GM18507 (cell line): ENCODE results near the gene KIRREL3.

Source experiments
- DNase-seq: peaks from one replicate; pipeline ENCODE4 v3.0.0; 2011; ENCODE audit warnings: low read depth; ENCODE audit not compliant: insufficient read length; ENCODE audit errors: extremely low spot score
- FAIRE-seq: peaks from 2 replicates; lab custom pipeline; 2011; peaks lifted over from hg19 to GRCh38; lab: Jason Lieb, UNC

KIRREL3 gene

DNA sequence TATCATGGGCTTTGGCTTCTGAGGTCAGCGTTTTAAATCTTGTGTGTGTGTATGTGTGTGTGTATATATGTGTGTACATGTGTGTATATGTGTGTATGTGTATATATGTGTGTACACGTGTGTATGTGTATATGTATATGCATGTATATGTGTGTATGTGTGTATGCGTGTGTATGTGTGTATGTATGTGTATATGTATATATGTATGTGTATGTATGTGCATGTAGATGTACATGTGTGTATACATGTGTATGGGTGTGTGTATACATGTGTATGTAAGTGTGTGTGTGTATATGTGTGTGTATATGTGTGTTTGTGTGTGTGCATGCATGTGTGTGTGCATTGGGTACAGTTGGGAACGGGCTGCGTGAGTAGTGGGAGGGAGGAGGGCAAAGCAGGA, 522.1 kb downstream of the KIRREL3 start:
- no peak for FAIRE-seq

DNA sequence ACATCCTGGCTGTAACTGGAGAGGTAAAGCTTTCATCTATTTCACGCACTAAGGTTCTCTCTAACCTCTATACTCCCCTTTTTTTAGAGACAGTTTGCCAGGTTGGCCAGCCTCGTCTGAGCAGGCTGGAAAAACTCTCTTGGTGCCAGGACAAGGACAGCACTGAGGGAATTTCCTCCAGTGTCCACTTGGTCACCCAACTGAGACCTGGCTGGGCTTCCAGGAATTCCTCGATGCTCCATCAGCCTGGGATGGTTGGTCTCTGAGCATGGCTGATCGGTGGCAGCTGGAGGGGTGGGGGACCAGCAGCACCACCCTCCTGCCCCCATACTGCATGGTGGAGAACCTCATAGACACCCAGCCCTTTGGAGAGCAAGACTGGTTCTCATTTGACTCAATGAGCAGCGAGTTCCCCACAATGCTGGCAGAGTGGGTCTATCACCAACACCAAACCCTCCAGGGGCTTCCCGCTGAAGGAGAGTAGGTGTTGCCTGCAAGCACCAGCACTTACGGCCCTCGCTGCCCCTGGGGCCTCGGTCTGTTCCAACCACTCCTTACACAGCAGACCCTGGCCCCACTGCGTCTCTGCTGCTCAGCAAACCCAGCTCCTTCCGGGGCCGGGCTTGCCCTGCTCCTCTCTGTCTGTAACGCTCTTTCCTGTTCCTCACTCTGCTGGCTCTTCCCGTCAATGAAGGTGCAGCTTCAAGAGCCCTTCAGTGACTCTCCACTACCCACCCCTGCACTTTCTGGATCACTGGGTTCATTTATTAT, 522.9 kb downstream of the KIRREL3 start:
- DNase-seq = no peak

More for the DNA sequence above, 522.1 kb downstream of the KIRREL3 start:
- DNase-seq = no peak

DNA sequence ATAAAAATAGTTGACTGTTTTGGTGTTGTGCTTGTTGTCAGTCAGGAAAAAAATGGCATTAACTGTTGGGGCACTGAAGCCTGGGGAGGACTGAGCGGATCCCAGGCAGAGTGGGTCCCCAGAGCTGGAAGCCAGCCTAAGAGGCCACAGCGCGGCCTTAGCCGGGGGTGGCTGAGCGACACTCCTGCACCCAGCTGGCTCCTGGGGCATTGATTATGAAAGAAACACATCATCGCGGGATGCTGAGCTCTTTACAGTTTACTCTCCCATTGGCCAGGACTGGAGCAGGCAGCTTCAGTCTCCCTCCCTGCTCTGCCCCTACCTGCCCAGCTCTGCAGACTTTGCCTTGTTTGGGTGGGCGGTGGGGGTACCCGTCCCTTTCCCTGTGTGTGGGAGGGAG, 523.6 kb downstream of the KIRREL3 start:
- FAIRE-seq (no peak), DNase-seq (no peak)

More for the DNA sequence above, 522.9 kb downstream of the KIRREL3 start:
- no peak for FAIRE-seq

DNA sequence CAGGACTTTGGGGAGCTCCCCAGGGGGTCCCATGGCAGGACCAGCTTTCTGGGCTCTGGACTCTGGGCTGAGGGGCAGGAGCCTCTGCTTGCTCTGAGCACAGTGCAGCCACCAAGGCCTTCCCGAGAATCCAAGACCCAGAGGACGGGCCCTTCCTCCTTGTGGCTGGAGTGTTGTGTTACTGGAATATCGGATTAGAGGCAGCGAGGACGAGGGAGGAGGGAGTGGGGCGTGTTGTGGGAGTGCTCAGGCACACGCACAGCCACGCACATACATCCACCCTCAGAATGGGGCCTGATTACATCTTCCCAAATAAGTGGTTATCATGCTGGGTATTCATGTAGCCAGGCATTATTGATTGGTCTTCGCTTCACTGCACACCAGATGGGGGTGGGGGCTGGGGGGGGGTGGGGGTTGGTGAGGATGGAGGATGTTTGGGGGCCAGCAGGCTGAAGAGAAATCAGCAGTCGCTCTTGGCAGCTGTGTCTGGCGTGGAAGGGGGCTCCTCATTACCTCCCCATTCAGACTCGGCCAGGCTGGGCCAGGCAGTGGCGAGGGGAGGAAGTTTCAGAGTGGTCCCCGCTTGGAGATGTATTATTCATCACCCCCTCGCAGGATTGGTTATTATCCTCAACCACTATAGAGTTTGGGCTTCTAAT, 524.2 kb downstream of the KIRREL3 start:
- FAIRE-seq (no peak), DNase-seq (no peak)

DNA sequence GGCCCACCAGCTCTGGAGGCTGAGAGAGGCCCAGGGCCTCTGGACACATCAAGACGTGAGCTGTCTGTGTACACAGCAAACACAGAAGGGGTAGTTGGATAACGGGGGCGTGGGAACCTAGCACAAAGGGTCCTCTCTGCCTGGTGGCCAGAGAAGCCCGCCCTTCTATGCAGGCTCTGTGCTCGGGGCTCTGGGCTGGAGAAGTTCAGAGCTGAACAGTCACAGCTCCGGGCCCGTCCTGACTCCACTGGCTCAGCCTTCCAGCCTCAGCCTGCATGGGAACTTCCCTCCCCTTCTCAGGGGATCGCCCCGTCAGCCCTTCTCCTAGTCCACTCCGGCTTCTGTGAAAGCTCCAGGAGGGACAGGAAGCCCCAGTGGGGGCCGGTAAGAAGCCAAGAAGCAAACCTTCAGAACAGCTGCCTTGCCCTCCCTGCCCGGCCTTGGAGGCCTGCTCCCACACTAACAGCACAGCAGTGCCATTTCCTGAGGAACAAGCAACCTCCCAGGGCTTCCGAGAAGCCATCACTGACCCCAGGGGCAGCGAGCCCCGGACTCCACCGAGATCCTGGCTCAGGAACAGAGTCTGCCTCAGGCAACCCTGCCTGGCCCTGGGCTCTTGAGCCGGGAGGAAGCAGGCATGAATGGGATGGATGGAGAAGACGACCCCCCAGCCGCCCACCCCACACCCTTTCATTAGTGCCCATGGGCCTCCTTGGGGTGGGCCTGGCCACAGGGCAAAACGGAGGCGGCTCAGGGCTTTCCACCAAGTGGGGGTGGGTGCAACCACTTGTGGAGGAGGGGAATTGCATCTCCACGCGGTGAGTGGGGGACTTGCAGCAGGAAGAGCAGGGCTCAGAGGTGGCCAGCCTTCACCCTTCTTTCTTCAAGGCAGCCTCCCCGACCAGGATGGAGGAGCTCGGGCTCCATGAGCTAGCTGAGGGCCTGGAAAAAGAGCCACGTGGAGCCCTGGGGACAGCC, 525.3 kb downstream of the KIRREL3 start:
- no peak for DNase-seq
- FAIRE-seq = no peak

DNA sequence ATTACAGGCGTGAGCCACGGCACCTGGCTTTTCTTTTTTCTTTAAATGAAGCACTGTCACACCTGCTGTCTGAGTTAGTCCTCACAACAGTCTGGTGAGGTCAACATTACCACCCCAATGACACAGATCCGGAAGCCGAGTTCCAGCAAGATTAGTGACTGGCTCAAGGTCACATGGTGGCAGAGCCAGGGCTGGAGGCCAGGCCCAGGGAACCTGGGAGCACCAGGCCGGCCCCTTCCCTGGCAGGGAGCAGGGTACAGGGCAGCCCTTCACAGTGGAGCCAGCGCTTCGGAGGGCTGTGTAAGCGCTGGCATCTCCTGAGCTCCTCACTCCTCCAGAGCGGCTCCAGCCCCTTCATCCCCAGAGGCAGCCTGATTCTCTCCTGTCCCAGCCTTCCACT, 526.4 kb downstream of the KIRREL3 start:
- DNase-seq (no peak), FAIRE-seq (no peak)

DNA sequence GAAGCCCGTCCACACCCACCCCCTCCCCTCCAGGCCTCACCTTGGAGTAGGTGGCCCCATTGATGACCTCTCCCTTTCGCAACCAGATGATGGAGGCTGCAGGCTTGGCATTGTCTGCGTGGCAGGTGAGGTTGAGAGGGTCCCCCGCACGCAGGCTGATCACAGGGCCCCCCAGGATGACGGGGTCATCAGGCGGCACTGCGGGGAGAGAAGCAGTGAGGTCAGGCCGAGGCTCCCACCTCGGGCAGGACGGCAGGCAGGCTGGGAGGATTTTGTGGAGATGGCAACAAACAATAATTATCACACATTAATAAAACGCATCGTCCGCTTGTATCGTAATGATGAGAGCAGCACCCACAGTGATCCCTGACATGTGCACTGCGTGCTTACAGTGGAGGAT, 527.3 kb downstream of the KIRREL3 start:
- DNase-seq (no peak), FAIRE-seq (no peak)

DNA sequence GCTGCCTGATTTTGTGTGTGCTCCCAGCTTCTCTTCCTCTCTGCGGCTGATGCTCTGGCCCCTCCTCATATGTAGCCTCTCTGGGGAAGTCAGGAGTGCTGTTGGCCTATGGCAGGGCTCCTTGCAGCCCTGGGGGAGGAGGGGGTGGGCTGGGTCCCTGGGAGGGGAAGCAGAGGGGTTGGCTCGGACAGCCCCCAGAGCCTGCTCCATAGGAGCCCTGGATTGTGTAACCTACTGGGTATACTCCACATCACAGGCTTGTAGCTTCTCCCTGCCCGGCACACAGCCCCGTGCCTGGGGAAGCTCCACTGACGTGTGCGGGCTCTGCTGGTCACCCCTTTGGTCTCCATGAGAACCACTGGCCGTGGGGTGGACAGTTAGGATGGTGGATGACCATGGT, 531.3 kb downstream of the KIRREL3 start:
- DNase-seq (no peak), FAIRE-seq (no peak)

DNA sequence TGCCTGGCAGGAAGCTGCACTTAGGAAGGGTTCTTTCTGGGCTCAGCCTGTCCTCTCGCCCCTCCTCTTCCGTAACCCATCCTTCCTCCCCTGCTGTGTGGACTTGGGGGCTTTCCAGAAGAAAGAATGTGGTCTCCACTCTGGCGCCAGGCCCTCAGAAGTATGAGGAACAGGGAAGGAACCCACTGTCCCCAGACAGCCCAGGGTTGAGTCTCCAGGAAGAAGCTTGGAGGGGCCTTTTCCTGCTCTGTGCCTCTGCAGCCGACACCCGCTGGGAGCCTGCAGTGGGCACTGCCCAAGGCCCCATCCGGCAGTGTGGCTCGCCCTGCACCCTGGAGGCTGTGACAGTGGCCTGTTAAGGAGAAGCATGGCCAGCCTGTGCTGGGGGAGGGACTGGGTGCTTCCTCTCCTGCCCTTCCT, 532.5 kb downstream of the KIRREL3 start:
- no peak for FAIRE-seq

DNA sequence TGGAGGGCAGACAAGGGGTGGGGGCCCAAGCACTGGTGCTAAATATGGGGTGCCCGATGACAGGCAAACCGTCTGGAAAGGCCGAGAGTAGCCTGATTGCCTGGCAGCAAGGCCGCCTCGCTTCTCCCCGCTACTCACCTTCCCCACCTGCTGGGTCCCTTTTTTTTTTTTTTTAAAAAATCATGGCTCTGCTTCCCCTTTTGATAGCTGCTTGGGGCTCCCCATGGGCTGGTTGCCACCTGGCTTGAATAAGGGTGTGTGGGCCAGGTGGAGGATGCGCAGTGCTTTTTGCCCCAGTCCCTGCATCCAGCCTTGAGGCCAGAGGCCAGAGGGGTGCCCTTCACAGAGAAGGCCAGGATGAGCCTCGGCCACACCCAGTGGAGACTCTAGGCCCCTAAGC, 533.1 kb downstream of the KIRREL3 start:
- FAIRE-seq = no peak

More for the DNA sequence above, 532.5 kb downstream of the KIRREL3 start:
- no peak for DNase-seq

DNA sequence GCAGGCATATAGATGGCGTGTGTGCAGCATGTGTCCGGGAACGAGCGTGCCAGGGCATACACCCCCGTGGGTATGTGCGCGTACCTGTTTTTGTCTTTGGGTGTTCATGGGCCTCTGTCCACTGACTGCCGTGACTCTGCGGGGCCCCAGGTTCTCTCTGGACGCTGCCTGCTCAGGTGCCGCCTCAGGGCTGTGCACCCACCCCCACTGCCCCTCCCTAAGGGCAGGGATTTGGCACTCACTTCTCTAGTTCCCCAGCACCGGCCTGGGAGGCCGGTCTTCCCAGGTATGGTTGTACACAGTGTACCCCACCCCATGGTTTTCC, 533.6 kb downstream of the KIRREL3 start:
- DNase-seq (no peak), FAIRE-seq (no peak)

More for the DNA sequence above, 533.1 kb downstream of the KIRREL3 start:
- DNase-seq = no peak

DNA sequence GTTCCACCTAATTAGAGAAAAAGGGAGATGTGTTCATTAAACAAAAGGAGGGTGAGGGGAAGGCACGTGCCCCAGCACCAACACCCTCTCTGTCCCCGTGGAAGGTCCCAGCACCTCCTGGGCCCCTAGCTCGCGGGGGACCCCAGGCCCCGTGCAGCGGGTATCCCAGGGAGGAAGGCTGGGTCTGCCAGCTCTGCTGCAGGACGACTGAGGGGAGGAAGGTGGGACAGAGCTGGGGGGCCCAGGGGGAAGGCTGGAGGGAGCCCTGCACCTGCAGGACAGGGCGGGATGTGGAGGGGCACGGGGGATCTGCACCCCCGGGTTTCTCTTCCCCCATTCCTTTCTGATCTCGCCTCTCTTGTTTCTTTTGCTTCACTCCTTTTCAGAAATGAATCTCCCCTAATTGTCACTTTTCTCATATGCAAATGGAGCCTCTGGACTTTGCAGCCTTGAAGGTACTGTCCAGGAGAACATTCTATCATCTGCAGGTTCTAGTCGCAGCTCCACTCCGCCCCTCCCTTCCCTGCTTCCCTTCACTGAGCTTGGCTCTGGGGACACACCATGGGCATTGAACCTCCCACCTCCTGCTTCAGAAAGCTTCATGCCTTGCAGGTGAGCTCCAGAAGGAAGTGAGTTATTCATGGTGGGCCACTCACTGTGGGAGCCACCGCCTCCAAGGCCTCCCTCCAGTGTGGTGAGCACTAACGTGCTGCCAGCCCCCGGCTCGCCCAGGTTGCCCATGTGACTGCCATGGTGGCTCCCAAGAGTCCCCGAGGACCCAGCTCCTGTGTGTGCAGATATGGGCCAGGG, 534.1 kb downstream of the KIRREL3 start:
- FAIRE-seq = no peak

DNA sequence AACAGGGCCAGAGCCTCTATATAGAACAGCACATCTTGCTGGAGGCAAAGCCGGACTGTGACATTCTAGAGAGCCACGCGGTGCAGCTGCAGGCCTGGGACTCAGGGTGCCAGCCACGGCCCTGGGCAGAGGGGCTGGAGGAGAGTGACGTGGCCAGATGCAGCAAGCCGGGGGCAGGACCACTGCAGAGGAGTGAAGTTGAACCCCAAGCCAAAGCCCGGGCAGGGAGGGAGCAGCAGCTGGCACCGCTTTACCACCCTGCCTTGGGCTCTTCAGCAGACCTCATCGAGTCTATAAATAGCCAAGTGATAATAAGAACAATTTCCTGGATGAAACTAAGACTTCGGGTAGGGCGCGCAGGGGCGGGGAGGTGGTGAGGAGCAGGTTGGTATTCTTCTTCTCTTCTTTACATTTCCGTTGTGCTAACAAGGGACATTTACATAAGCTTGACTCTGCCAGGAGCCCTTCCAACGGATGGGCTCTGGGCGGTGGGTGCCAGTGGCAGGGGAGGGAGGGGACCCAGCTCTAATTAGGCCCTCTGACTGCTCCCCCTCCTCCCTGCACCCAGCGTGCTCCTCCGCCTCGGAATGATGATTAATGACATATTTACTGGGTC, 534.9 kb downstream of the KIRREL3 start:
- DNase-seq = no peak
- FAIRE-seq = peak; percentile 80

More for the DNA sequence above, 534.1 kb downstream of the KIRREL3 start:
- DNase-seq = no peak

DNA sequence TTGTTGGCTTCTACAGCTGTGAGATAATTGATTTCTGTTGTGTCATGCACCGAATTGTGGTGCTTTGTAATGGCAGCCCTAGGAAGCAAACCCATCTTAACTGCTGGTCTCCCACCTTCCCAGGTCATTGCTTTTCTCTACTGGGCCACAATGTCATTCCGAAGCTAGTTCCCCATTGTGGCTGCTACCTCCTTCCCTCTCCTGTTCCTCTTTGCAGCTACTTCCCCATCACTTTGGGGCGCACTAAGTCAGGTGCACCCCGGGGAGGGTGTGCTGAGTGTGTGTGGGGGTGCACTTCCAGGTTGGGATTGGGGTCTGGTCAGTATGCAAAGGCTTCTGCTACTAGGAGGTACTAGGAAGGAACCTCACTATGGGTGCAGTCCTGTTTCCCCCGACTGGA, 535.8 kb downstream of the KIRREL3 start:
- FAIRE-seq = no peak

DNA sequence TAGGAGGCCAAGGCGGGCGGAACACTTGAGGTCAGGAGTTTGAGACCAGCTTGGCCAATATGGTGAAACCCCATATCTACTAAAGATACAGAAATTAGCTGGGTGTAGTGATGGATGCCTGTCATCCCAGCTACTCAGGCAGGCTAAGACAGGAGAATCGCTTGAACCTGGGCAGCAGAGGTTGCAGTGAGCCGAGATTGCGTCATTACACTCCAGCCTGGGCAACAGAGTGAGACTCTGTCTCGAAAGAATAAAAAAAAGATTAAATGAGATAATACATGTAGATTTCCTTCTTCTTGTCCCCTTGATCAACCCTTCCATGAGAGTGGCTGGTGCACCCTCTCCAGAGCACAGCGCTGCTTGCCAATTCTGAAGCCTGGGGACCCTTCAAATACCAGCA, 538.1 kb downstream of the KIRREL3 start:
- DNase-seq (no peak), FAIRE-seq (no peak)

More for the DNA sequence above, 535.8 kb downstream of the KIRREL3 start:
- DNase-seq = no peak

DNA sequence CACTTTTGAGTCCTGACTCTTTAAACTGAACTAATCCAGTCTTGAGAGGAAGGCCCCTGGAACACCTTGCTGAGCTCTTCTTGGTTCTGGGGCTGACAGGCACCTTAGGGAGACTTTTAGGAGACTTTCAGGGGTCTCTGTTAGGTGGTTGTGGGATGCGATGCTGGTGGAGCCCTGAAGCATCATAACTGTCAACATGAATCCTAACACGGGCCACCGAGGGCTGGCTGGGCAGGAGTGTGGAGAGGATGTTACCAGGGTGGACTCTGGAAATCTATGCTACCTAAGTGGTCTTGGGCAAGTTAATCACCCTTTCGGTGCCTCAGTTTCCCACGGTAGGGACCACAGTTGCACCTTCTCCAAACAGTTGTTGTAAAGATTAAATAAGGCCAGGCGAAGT, 538.6 kb downstream of the KIRREL3 start:
- FAIRE-seq (no peak), DNase-seq (no peak)

DNA sequence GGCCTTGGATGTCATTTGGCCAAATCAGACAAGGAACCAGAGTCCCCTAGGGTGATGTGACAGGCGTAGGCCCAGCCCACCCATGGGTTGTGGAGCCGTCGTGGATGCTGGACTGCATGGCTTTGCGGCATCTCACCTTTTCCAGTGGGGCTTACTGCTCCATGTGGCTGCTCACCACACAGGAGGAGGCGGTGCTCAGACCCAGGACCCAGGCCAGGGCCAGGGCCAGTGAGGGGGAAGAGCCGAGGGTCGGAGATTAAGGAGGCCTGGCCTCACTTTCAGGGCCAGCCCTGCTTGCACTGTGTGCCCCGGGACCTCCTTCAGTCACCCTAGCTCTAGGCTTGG, 539.5 kb downstream of the KIRREL3 start:
- FAIRE-seq (no peak), DNase-seq (no peak)

DNA sequence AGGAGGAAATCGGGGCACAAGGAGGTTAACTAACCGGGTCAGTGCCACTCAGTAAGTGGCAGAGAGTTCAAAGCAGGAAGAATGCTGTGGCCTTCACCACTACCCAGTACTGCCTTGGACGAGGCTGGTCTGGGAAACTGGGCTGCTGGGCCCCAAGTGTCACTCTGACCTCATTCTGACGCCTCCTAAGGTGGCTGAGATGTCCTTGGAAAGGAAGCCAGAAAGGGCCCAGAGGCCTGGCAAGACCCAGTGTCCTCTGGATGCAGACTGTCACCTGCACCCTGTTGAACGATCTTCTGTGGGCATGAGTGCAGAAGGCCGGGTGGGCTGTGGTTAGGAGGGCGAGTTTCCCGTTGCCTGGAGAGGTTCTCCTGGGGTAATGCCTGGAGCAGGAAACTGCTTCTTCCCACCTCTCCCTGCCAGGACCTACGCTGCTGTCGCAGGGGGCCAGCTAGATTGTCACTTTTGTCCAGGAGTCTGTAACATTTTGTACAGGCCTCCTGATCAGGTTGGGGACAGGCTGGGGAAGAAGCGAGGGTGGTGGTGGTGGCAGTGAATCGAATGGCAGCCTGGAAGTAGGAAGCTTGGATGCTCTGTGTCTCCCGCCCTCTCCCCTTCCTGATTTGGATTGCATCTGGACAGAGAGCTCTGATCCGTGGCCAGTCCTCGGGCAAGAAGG, 540.0 kb downstream of the KIRREL3 start:
- FAIRE-seq (no peak), DNase-seq (no peak)
